HCT116 (cell line): ENCODE results near the gene ERAL1. TPM values are rescaled to one million over a fixed set of nuclear protein-coding genes. Genes with fewer than 3 reads are reported as not detected.

ENCODE experiments used
- ATAC-seq: fragments of 200-7000 bp; cut with Tn5 transposase; 2 replicates; pipeline ENCODE4 v1.9.1; 2020; ENCODE audit warnings: mild to moderate bottlenecking, moderate library complexity
- BruUV-seq: library from RNA; stranded (reverse); fragments of 400-500 nt; replicated peaks from 2 replicates; lab custom pipeline; 2021; lab: Mats Ljungman, UMichigan
- CTCF ChIA-PET: fragments of 300-600 bp; sonication (Branson Sonifier 250); formaldehyde crosslinking; loops from one replicate; lab custom pipeline; 2021; ENCODE audit warnings: antibody characterized with exemption; lab: Charles Lee
- POLR2A ChIA-PET: fragments of 300-600, 350-600 bp; sonication (Branson Sonifier 250); formaldehyde crosslinking; loops from one replicate; lab custom pipeline; 2021; ENCODE audit warnings: antibody characterized with exemption; lab: Charles Lee
- RAD21 ChIA-PET, 2 experiments: fragments of 300-600 bp; sonication (Branson Sonifier 250); formaldehyde crosslinking; loops; one replicate each; lab custom pipeline; 2023; ENCODE audit warnings: low total read pairs in 2 of 2; ENCODE audit not compliant: uncharacterized antibody in 2 of 2, unreplicated experiment in 2 of 2, low non-redundant PET in 1 of 2; lab: Charles Lee
- DNase-seq: peaks from one replicate; pipeline ENCODE4 v3.0.0-alpha.2; 2010; ENCODE audit warnings: low read depth, low spot score
- H2AFZ ChIP-seq: fragments of 200-600 bp; shearing (Covaris generic), sonication (generic); 2 replicates; pipeline ENCODE4 v1.6.1; 2017; ENCODE audit warnings: low read depth, mixed run types, mixed read lengths, antibody characterized with exemption, low read length; ENCODE audit not compliant: poor library complexity, severe bottlenecking
- H3K27ac ChIP-seq: 2 replicates; pipeline ENCODE4 v1.5.1; 2012; ENCODE audit warnings: low read depth, low read length
- H3K27me3 ChIP-seq: fragments of 200-600 bp; sonication (generic); 2 replicates; pipeline ENCODE4 v1.6.1; 2016; ENCODE audit warnings: mixed run types, low read length, mixed read lengths; ENCODE audit not compliant: insufficient read depth
- H3K36me3 ChIP-seq, 2 experiments: fragments of 200-500 bp in 1 of 2; fragments of 200-600 bp in 1 of 2; sonication (Bioruptor generic) in 1 of 2; sonication (generic) in 1 of 2; 2 replicates each; pipeline versions ENCODE4 v1.5.1 to v1.6.1; 2014 to 2016; ENCODE audit warnings: low read length in 2 of 2, inconsistent platforms in 1 of 2, mixed read lengths in 1 of 2, mixed run types in 1 of 2; ENCODE audit not compliant: insufficient read depth in 2 of 2, control insufficient read depth in 1 of 2
- H3K4me1 ChIP-seq, 2 experiments: fragments of 200-600 bp in 1 of 2; sonication (generic) in 1 of 2; 2 replicates each; pipeline versions ENCODE4 v1.5.1 to v1.6.1; 2012 to 2017; ENCODE audit warnings: low read length in 2 of 2, inconsistent platforms in 1 of 2, mild to moderate bottlenecking in 1 of 2, mixed read lengths in 1 of 2, mixed run types in 1 of 2, moderate library complexity in 1 of 2; ENCODE audit not compliant: insufficient read depth in 2 of 2, control insufficient read depth in 1 of 2
- H3K4me2 ChIP-seq: fragments of 200-600 bp; sonication (generic); 2 replicates; pipeline ENCODE4 v1.6.1; 2017; ENCODE audit warnings: mixed run types, low read length, mixed read lengths
- H3K4me3 ChIP-seq, 2 experiments: fragments of 200-600 bp in 1 of 2; sonication (generic) in 1 of 2; replicated peaks in 1 of 2; 2 replicates each; pipeline ENCODE4 v1.5.1; 2011 to 2016; ENCODE audit warnings: low read length in 2 of 2, control low read depth in 1 of 2, low read depth in 1 of 2, mild to moderate bottlenecking in 1 of 2, mixed read lengths in 1 of 2, mixed run types in 1 of 2
- H3K79me2 ChIP-seq: fragments of 200-600 bp; sonication (generic); 2 replicates; pipeline ENCODE4 v1.6.1; 2017; ENCODE audit warnings: mild to moderate bottlenecking, mixed run types, low read length, moderate library complexity, mixed read lengths; ENCODE audit not compliant: insufficient read depth
- H3K9ac ChIP-seq: fragments of 200-600 bp; sonication (generic); 2 replicates; pipeline ENCODE4 v1.6.1; 2016; ENCODE audit warnings: low read length, mixed read lengths
- H3K9me2 ChIP-seq: fragments of 200-600 bp; sonication (generic), shearing (Covaris generic); 2 replicates; pipeline ENCODE4 v1.6.1; 2017; ENCODE audit warnings: mixed run types, mild to moderate bottlenecking, moderate library complexity; ENCODE audit not compliant: insufficient read depth
- H3K9me3 ChIP-seq, 2 experiments: fragments of 200-500 bp in 1 of 2; fragments of 200-600 bp in 1 of 2; sonication (Bioruptor generic) in 1 of 2; sonication (generic) in 1 of 2; 2 replicates each; pipeline ENCODE4 v1.6.1; 2014 to 2017; ENCODE audit warnings: low read length in 2 of 2, mixed read lengths in 2 of 2, inconsistent platforms in 1 of 2, low read depth in 1 of 2, mild to moderate bottlenecking in 1 of 2, mixed run types in 1 of 2, moderate library complexity in 1 of 2; ENCODE audit not compliant: control insufficient read depth in 1 of 2, insufficient read depth in 1 of 2
- H4K20me1 ChIP-seq: fragments of 200-600 bp; sonication (generic), shearing (Covaris generic); 2 replicates; pipeline ENCODE4 v1.6.1; 2017; ENCODE audit warnings: mixed run types, mild to moderate bottlenecking, moderate library complexity; ENCODE audit not compliant: insufficient read depth
- ELF1 ChIP-seq: IDR thresholded peaks from 2 replicates; pipeline ENCODE4 v1.6.1; 2012; ENCODE audit warnings: low read depth, borderline replicate concordance
- EZH2 ChIP-seq: fragments of 200-600 bp; sonication (generic); IDR thresholded peaks from 2 replicates; pipeline ENCODE4 v1.6.1; 2017; ENCODE audit warnings: antibody characterized with exemption, mixed run types
- SIN3A ChIP-seq: IDR thresholded peaks from 2 replicates; pipeline ENCODE4 v1.6.1; 2012; ENCODE audit warnings: low read depth
- SP1 ChIP-seq: IDR thresholded peaks from 2 replicates; pipeline ENCODE4 v1.6.1; 2012; ENCODE audit warnings: low read depth
- intact Hi-C: fragments of 100-400 bp; cut with micrococcal nuclease; formaldehyde crosslinking; loops from 2 replicates; pipeline ENCODE4 v1.10.0; 2022
- total RNA-seq: library from RNA; stranded (reverse); gene quantifications from one replicate; pipeline ENCODE4 v1.2.1, GENCODE V29; 2021; ENCODE audit not compliant: unreplicated experiment
- TF ChIP-seq, protein P1 (sequence below): IDR thresholded peaks from 2 replicates; pipeline ENCODE4 v1.6.1; 2011; ENCODE audit warnings: mild to moderate bottlenecking, low read length, moderate library complexity; ENCODE audit not compliant: insufficient replicate concordance; ENCODE audit errors: extremely low read depth

ERAL1 gene
- total RNA-seq, 1 experiment from 2014 or later, result 52.0 TPM

DNA sequence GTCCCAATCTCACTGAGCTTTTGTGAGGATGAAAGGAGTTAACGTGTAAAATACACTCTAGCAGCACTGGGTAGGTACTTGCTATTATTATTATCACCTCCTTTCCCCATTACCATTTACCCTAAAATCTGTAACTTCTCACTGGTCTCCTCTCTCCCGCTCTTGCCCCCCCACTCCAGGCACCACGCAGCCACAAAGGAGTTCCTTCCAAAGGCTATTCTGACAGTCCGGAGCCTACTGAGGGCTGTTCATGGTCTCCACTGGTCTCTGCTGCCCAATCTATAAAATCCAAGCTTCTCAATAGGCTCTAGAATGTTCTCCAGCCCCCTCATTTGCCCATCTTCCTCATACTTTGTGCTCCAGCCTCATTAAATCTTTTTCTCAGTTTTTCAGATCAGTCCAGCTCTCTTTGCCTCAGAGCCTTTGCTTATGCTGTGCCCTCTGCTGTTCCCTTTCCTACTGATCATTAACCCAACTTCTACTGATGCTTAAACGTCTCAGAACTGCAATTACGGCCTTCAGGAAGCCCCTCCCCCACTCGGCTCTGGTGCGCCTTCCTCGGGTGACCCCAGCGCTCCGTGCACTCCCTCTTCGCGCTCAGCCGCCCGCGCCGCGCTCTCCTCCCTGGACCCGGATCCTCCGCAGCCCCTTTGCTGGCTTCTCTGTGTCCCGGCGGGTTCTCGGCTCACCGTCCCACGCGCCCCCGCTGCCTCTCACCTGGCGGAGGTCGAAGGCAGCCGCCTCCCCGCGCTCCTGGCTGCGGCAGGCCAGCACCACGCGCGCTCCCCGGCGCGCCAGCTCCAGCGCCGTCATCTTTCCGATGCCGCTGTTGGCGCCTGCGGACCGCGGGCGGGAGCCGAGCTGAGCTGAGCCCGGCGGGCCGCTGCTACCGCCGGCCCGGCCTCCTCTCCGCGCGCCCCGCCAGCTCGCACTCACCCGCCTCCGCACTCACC lies 47.3 kb downstream of the ERAL1 start:
- RAD21 ChIA-PET, result interaction anchor here in 1 of 2 experiments (1.3 kb wide), 1 partner anchor 176 kb away, joined by 3 read pairs; the partner anchor contains the start of gene TLCD1
- Histone ChIP-seq H3K4me3 (peak overlapping the region; percentile 70 to 84), H2AFZ (no peak overlapping the region), H3K36me3 (peaks cover 6 to 8% of the 10 kb centered on the region in 2 experiments; a peak in 1 of 4 replicates), H3K4me2 (peak overlapping the region; percentile 87), H3K27me3 (no peaks in the 10 kb centered on the region), H3K79me2 (peaks cover 3% of the 10 kb centered on the region; the same call in 1 of the 2 replicates), H3K9ac (peak overlapping the region; percentile 85), H3K9me2 (no peaks in the 10 kb centered on the region), H3K27ac (peak overlapping the region; percentile 69), H3K9me3 (no peaks in the 10 kb centered on the region), H4K20me1 (no peaks in the 10 kb centered on the region), H3K4me1 (peaks cover 14 to 27% of the 10 kb centered on the region in 2 experiments; a peak in 3 of 4 replicates)
- BruUV-seq, result no TSS peak
- peak; percentile 32 for ATAC-seq
- TF ChIP-seq EZH2, result no peak
- TF ChIP-seq SIN3A, result no peak
- no peak for TF ChIP-seq SP1
- TF ChIP-seq ELF1, result no peak
- TF ChIP-seq, protein P1, sequence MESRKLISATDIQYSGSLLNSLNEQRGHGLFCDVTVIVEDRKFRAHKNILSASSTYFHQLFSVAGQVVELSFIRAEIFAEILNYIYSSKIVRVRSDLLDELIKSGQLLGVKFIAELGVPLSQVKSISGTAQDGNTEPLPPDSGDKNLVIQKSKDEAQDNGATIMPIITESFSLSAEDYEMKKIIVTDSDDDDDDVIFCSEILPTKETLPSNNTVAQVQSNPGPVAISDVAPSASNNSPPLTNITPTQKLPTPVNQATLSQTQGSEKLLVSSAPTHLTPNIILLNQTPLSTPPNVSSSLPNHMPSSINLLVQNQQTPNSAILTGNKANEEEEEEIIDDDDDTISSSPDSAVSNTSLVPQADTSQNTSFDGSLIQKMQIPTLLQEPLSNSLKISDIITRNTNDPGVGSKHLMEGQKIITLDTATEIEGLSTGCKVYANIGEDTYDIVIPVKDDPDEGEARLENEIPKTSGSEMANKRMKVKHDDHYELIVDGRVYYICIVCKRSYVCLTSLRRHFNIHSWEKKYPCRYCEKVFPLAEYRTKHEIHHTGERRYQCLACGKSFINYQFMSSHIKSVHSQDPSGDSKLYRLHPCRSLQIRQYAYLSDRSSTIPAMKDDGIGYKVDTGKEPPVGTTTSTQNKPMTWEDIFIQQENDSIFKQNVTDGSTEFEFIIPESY, result no peak
- CTCF ChIA-PET, result interaction anchor here (1.0 to 1.9 kb wide), 5 partner anchors 23 to 175 kb away, joined by 3 to 10 read pairs (median 5); no protein-coding TSS in a partner anchor
- DNase-seq, result no peak
- POLR2A ChIA-PET, result interaction anchor here (1.8 kb wide), 1 partner anchor 183 kb away, joined by 8 read pairs; the partner anchor contains the start of gene RPL23A
- intact Hi-C loops, result loop anchor here (2.0 to 10.0 kb wide), 3 partner anchors 140 to 257 kb away; partner anchors contain the start of genes BLTP2 and TLCD1
